HepG2 (cell line): ENCODE data around the gene ARPC1A. TPM values are rescaled to one million over a fixed set of nuclear protein-coding genes. Genes with fewer than 3 reads are reported as not detected.

Source experiments
- CBX2 ChIP-seq, 2 experiments: fragments of 200-600 bp in 1 of 2; sonication (generic); formaldehyde crosslinking in 1 of 2; IDR thresholded peaks; 2 replicates each; pipeline versions ENCODE4 v1.7.0 to v1.8.1; 2018 to 2022; ENCODE audit warnings: low read depth in 2 of 2, low read length in 1 of 2, mild to moderate bottlenecking in 1 of 2, missing genetic modification reagents in 1 of 2
- HCFC1 ChIP-seq: fragments of 150-350 bp; IDR thresholded peaks from 2 replicates; pipeline ENCODE4 v1.6.1; 2014; ENCODE audit warnings: low read depth, low read length
- HDAC6 ChIP-seq: fragments of 200-600 bp; sonication (generic); IDR thresholded peaks from 2 replicates; pipeline ENCODE4 v1.7.0; 2017; ENCODE audit warnings: mild to moderate bottlenecking, antibody characterized with exemption, low read length, low read depth
- HOXA9 ChIP-seq: sonication (generic); formaldehyde crosslinking; IDR thresholded peaks from 2 replicates; pipeline ENCODE4 v1.8.1; 2022; ENCODE audit warnings: missing genetic modification reagents, mild to moderate bottlenecking, moderate library complexity, borderline replicate concordance
- KLF11 ChIP-seq: IDR thresholded peaks from 2 replicates; pipeline ENCODE4 v1.6.1; 2016; ENCODE audit warnings: missing compliant biosample characterization
- MXD4 ChIP-seq: IDR thresholded peaks from 2 replicates; pipeline ENCODE4 v1.6.1; 2016; ENCODE audit warnings: mild to moderate bottlenecking, missing biosample characterization, missing genetic modification reagents
- PAX8 ChIP-seq: sonication (generic); formaldehyde crosslinking; IDR thresholded peaks from 2 replicates; pipeline ENCODE4 v1.8.0; 2022; ENCODE audit warnings: mild to moderate bottlenecking, missing genetic modification reagents, borderline replicate concordance
- PRMT3 ChIP-seq: sonication (generic); formaldehyde crosslinking; IDR thresholded peaks from 2 replicates; pipeline ENCODE4 v1.8.1; 2022; ENCODE audit warnings: low read depth, mild to moderate bottlenecking, moderate library complexity, missing genetic modification reagents, borderline replicate concordance
- SCMH1 ChIP-seq: sonication (generic); formaldehyde crosslinking; IDR thresholded peaks from 2 replicates; pipeline ENCODE4 v1.9.0; 2021; ENCODE audit warnings: missing genetic modification reagents, mild to moderate bottlenecking, borderline replicate concordance
- SMARCC2 ChIP-seq: fragments of 450-650 bp; IDR thresholded peaks from 2 replicates; pipeline ENCODE4 v1.6.1; 2017; ENCODE audit warnings: antibody characterized with exemption, mild to moderate bottlenecking
- ZFP1 ChIP-seq: IDR thresholded peaks from 2 replicates; pipeline ENCODE4 v1.6.1; 2016
- ZFP90 ChIP-seq: sonication (generic); formaldehyde crosslinking; IDR thresholded peaks from 2 replicates; pipeline ENCODE4 v1.8.0; 2022; ENCODE audit warnings: missing genetic modification reagents, mild to moderate bottlenecking, inconsistent platforms, borderline replicate concordance
- ZMYM2 ChIP-seq: sonication (generic); formaldehyde crosslinking; IDR thresholded peaks from 2 replicates; pipeline ENCODE4 v1.8.0; 2022; ENCODE audit warnings: mild to moderate bottlenecking, missing genetic modification reagents
- ZNF138 ChIP-seq: sonication (generic); formaldehyde crosslinking; IDR thresholded peaks from 2 replicates; pipeline ENCODE4 v1.5.0; 2020; ENCODE audit warnings: mild to moderate bottlenecking, low read depth, missing genetic modification reagents
- ZNF207 ChIP-seq: fragments of 450-650 bp; IDR thresholded peaks from 2 replicates; pipeline ENCODE4 v1.6.1; 2016; ENCODE audit warnings: antibody characterized with exemption, borderline replicate concordance
- ZNF383 ChIP-seq: sonication (generic); formaldehyde crosslinking; IDR thresholded peaks from 2 replicates; pipeline ENCODE4 v1.4.0; 2020; ENCODE audit warnings: missing genetic modification reagents, mild to moderate bottlenecking, borderline replicate concordance
- ZNF432 ChIP-seq: sonication (generic); formaldehyde crosslinking; IDR thresholded peaks from 2 replicates; pipeline ENCODE4 v1.5.0; 2020; ENCODE audit warnings: missing genetic modification reagents, mild to moderate bottlenecking, borderline replicate concordance
- ZNF781 ChIP-seq: sonication (generic); formaldehyde crosslinking; IDR thresholded peaks from 2 replicates; pipeline ENCODE4 v1.5.1; 2020; ENCODE audit warnings: borderline replicate concordance, mild to moderate bottlenecking, missing genetic modification reagents; ENCODE audit errors: not compliant biosample characterization
- ZNF839 ChIP-seq: sonication (generic); formaldehyde crosslinking; IDR thresholded peaks from 2 replicates; pipeline ENCODE4 v1.4.0; 2020; ENCODE audit warnings: missing genetic modification reagents, mild to moderate bottlenecking, borderline replicate concordance
- polyA plus RNA-seq, 8 experiments: library from polyadenylated mRNA; depleted of rRNA in 3 of 8; stranded (reverse) in 7 of 8; unstranded in 1 of 8; fragments of >200 nt; fragmentation: Illumina TruSeq in 4 of 8; extraction: Trizol in 4 of 8; gene quantifications; 2 replicates each; pipeline versions ENCODE4 v1.2.1 to v1.2.3, GENCODE V29; 2011 to 2016; ENCODE audit warnings: low read depth in 4 of 8, missing spikeins in 1 of 8, mixed read lengths in 1 of 8; ENCODE audit not compliant: insufficient read depth in 1 of 8
- total RNA-seq, 5 experiments: library from RNA; depleted of rRNA; stranded (reverse); fragments of >200 nt; fragmentation: Illumina TruSeq; extraction: Trizol; gene quantifications; 2 replicates each; pipeline ENCODE4 v1.2.3, GENCODE V29; 2016; ENCODE audit warnings: low read depth in 1 of 5
- TF ChIP-seq, protein P1 (sequence below): sonication (generic); formaldehyde crosslinking; IDR thresholded peaks from 2 replicates; pipeline ENCODE4 v1.8.1; 2023; ENCODE audit warnings: missing genetic modification reagents, inconsistent platforms, borderline replicate concordance
- TF ChIP-seq, protein P2 (sequence below): sonication (generic); formaldehyde crosslinking; IDR thresholded peaks from 2 replicates; pipeline ENCODE4 v1.4.0; 2020; ENCODE audit warnings: missing genetic modification reagents, low read depth, mild to moderate bottlenecking, borderline replicate concordance
- TF ChIP-seq, protein P3 (sequence below): sonication (generic); formaldehyde crosslinking; IDR thresholded peaks from 2 replicates; pipeline ENCODE4 v1.4.0; 2020; ENCODE audit warnings: missing genetic modification reagents, borderline replicate concordance
- TF ChIP-seq, protein P4 (sequence below): sonication (generic); formaldehyde crosslinking; IDR thresholded peaks from 2 replicates; pipeline ENCODE4 v1.5.1; 2020; ENCODE audit warnings: mild to moderate bottlenecking, moderate library complexity, missing genetic modification reagents
- TF ChIP-seq, protein P5 (sequence below): sonication (generic); formaldehyde crosslinking; IDR thresholded peaks from 2 replicates; pipeline ENCODE4 v1.9.0; 2021; ENCODE audit warnings: missing genetic modification reagents, borderline replicate concordance

Gene ARPC1A
- total and polyA plus RNA-seq, 2 of the 13 experiments (the other 11 are each of a cell fraction or from before 2014, with no cell fraction given): 44.3 to 88.5 TPM

DNA sequence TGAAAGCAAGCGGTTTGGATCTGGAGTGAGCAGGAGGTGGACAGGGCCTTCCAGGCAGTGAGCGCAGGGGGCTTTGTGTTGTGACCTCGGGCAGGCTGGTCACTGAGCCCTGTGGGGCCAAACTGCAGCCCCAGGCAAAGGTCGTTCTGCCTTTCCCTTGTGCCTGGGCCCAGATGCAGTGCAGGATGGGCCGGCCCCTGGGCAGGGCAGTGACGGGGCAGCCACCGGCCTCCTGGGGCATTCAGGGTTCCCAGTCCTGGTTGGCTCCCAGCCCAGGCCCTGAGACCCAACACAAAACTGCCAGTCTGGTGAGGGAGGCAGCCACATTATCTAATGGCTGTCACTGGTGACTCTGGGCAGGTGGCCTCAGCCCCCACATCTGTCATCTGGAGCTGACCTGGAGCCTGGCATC lies 56.0 kb downstream of the ARPC1A start (continued):
- TF ChIP-seq HCFC1: no peak
- no peak for TF ChIP-seq ZNF432 (CRISPR knock-in tag)
- no peak for TF ChIP-seq ZNF207
- TF ChIP-seq KLF11 (CRISPR knock-in tag): no peak
- no peak for TF ChIP-seq PRMT3
- TF ChIP-seq ZNF383 (CRISPR knock-in tag): no peak
- TF ChIP-seq, protein P1, sequence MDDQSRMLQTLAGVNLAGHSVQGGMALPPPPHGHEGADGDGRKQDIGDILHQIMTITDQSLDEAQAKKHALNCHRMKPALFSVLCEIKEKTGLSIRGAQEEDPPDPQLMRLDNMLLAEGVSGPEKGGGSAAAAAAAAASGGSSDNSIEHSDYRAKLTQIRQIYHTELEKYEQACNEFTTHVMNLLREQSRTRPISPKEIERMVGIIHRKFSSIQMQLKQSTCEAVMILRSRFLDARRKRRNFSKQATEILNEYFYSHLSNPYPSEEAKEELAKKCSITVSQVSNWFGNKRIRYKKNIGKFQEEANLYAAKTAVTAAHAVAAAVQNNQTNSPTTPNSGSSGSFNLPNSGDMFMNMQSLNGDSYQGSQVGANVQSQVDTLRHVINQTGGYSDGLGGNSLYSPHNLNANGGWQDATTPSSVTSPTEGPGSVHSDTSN (CRISPR knock-in tag): no peak
- TF ChIP-seq, protein P2, sequence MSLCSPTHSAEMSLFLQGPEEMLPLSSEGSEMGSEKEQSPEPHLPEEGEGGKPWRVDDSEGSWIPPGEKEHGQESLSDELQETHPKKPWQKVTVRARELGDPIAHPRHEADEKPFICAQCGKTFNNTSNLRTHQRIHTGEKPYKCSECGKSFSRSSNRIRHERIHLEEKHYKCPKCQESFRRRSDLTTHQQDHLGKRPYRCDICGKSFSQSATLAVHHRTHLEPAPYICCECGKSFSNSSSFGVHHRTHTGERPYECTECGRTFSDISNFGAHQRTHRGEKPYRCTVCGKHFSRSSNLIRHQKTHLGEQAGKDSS (CRISPR knock-in tag): no peak
- no peak for TF ChIP-seq ZFP90
- no peak for TF ChIP-seq HDAC6
- TF ChIP-seq CBX2 (IDR thresholded peaks at IDR 0.05; ENCODE audit: low read depth, low read length): no peak
- TF ChIP-seq CBX2 (CRISPR knock-in tag; IDR thresholded peaks at IDR 0.05; ENCODE audit: low read depth): no peak
- TF ChIP-seq ZNF839: no peak
- TF ChIP-seq HOXA9 (CRISPR knock-in tag): no peak
- TF ChIP-seq, protein P3, sequence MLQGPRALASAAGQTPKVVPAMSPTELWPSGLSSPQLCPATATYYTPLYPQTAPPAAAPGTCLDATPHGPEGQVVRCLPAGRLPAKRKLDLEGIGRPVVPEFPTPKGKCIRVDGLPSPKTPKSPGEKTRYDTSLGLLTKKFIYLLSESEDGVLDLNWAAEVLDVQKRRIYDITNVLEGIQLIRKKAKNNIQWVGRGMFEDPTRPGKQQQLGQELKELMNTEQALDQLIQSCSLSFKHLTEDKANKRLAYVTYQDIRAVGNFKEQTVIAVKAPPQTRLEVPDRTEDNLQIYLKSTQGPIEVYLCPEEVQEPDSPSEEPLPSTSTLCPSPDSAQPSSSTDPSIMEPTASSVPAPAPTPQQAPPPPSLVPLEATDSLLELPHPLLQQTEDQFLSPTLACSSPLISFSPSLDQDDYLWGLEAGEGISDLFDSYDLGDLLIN (CRISPR knock-in tag): no peak
- no peak for TF ChIP-seq PAX8 (CRISPR knock-in tag)
- no peak for TF ChIP-seq ZNF138 (CRISPR knock-in tag)
- no peak for TF ChIP-seq MXD4 (CRISPR knock-in tag)
- no peak for TF ChIP-seq ZNF781
- TF ChIP-seq SMARCC2: no peak
- TF ChIP-seq ZMYM2: no peak
- TF ChIP-seq ZFP1 (CRISPR knock-in tag): no peak
- TF ChIP-seq, protein P4, sequence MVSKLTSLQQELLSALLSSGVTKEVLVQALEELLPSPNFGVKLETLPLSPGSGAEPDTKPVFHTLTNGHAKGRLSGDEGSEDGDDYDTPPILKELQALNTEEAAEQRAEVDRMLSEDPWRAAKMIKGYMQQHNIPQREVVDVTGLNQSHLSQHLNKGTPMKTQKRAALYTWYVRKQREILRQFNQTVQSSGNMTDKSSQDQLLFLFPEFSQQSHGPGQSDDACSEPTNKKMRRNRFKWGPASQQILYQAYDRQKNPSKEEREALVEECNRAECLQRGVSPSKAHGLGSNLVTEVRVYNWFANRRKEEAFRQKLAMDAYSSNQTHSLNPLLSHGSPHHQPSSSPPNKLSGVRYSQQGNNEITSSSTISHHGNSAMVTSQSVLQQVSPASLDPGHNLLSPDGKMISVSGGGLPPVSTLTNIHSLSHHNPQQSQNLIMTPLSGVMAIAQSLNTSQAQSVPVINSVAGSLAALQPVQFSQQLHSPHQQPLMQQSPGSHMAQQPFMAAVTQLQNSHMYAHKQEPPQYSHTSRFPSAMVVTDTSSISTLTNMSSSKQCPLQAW (CRISPR knock-in tag): no peak
- TF ChIP-seq, protein P5, sequence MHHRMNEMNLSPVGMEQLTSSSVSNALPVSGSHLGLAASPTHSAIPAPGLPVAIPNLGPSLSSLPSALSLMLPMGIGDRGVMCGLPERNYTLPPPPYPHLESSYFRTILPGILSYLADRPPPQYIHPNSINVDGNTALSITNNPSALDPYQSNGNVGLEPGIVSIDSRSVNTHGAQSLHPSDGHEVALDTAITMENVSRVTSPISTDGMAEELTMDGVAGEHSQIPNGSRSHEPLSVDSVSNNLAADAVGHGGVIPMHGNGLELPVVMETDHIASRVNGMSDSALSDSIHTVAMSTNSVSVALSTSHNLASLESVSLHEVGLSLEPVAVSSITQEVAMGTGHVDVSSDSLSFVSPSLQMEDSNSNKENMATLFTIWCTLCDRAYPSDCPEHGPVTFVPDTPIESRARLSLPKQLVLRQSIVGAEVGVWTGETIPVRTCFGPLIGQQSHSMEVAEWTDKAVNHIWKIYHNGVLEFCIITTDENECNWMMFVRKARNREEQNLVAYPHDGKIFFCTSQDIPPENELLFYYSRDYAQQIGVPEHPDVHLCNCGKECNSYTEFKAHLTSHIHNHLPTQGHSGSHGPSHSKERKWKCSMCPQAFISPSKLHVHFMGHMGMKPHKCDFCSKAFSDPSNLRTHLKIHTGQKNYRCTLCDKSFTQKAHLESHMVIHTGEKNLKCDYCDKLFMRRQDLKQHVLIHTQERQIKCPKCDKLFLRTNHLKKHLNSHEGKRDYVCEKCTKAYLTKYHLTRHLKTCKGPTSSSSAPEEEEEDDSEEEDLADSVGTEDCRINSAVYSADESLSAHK: no peak
- TF ChIP-seq SCMH1 (CRISPR knock-in tag): no peak
